ENCODE data around the gene SESTD1.

GRCh38 chr2:179238027-179238426 lies 26.6 kb downstream of the SESTD1 start:
- TF ChIP-seq, protein P1, sequence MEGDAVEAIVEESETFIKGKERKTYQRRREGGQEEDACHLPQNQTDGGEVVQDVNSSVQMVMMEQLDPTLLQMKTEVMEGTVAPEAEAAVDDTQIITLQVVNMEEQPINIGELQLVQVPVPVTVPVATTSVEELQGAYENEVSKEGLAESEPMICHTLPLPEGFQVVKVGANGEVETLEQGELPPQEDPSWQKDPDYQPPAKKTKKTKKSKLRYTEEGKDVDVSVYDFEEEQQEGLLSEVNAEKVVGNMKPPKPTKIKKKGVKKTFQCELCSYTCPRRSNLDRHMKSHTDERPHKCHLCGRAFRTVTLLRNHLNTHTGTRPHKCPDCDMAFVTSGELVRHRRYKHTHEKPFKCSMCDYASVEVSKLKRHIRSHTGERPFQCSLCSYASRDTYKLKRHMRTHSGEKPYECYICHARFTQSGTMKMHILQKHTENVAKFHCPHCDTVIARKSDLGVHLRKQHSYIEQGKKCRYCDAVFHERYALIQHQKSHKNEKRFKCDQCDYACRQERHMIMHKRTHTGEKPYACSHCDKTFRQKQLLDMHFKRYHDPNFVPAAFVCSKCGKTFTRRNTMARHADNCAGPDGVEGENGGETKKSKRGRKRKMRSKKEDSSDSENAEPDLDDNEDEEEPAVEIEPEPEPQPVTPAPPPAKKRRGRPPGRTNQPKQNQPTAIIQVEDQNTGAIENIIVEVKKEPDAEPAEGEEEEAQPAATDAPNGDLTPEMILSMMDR (conservative IDR thresholded peaks at IDR 0.05) = no peak
- no peak for TF ChIP-seq EZH2 (IDR thresholded peaks at IDR 0.05; ENCODE audit: low read depth)
